ENCODE results near the gene PCF11. TPM values are rescaled to one million over a fixed set of nuclear protein-coding genes. Genes with fewer than 3 reads are reported as not detected.
A peak's percentile ranks its signal among the peaks of the same experiment; 100 is the strongest.

Gene PCF11
- total RNA-seq, 4 donors from 2014 or later, result 53.1 to 153 (median 75.3) TPM

DNA sequence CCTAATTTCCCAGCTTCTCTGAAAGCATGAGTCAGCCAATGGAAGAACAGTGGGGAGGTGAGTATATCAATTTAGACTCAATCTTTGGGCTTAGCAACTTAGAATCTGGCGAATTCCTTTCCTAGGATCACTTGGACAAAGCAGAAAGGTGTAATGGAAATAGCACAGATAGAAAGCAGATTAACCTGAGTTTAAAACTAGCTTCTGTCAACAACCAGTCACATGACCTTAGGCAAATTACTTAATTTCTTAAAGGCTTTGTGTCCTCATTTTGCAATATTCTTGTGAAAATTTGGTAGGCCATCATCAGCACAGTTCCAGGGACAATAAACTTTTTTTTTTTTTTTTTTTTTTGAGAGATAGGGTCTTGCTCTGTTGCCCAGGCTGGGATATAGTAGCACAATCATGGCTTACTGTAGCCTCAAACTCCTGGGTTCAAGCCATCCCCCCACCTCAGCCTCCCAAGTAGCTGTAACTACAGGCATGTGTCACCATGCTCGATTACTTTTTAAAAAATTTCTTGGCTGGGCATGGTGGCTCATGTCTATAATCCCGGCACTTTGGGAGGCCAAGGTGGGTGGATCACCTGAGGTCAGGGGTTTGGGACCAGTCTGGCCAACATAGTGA lies 40.8 kb upstream of the PCF11 start:
- peaks cover 0 to 11% (median 0%) of the 10 kb centered on the region in 4 donors for H3K4me1 ChIP-seq
- no peak for DNase-seq
- H3K36me3 ChIP-seq, result no peaks in the 10 kb centered on the region
- peak overlapping the region in 1 of 4 donors; percentile 72 for H3K27ac ChIP-seq
- no peaks in the 10 kb centered on the region for H3K27me3 ChIP-seq
- H3K4me3 ChIP-seq, result peak overlapping the region in 1 of 4 donors; percentile 6
- no peak for TF ChIP-seq CTCF (IDR thresholded peaks at IDR 0.05)
- H3K9me3 ChIP-seq, result no peaks in the 10 kb centered on the region

- H3K27me3 ChIP-seq, result no peaks in the 10 kb centered on the region
- H3K4me3 ChIP-seq, result no peak overlapping the region
- TF ChIP-seq CTCF (IDR thresholded peaks at IDR 0.05), result no peak
- no peak for TF ChIP-seq POLR2A (IDR thresholded peaks at IDR 0.05)
- H3K36me3 ChIP-seq, result no peaks in the 10 kb centered on the region
- H3K9me3 ChIP-seq, result no peaks in the 10 kb centered on the region
- DNase-seq, result no peak
- H3K4me1 ChIP-seq, result peaks cover 0 to 11% (median 0%) of the 10 kb centered on the region in 4 donors
- no peak overlapping the region for H3K27ac ChIP-seq
Measured at GRCh38 chr11:83118814-83119213, 38.1 kb upstream of the PCF11 start.

DNA sequence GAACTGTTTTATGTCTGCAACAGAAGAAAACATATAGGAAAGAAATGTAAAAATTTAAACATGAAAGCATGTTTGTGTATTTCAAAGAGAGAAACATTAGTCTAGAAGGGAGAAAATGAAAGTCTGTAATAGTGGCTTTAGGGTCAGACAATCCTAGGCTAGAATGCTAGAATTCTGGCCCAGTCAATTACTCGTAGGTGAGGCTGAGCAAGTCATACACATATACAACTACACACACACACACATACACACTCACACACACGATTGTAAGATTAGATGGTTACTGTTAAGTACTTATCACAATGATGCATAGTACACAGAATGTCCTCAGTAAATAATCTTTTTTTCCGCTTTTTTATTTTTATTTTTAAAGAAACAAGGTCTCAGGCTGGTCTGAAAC lies 37.7 kb upstream of the PCF11 start:
- Histone ChIP-seq H3K36me3 (no peaks in the 10 kb centered on the region), H3K27ac (no peak overlapping the region), H3K4me3 (no peak overlapping the region), H3K9me3 (no peaks in the 10 kb centered on the region), H3K27me3 (no peaks in the 10 kb centered on the region), H3K4me1 (peaks cover 0 to 11% (median 0%) of the 10 kb centered on the region in 4 donors)
- no peak for TF ChIP-seq POLR2A (IDR thresholded peaks at IDR 0.05)
- no peak for TF ChIP-seq CTCF (IDR thresholded peaks at IDR 0.05)
- no peak for DNase-seq

GRCh38 chr11:83120327-83120726 lies 36.6 kb upstream of the PCF11 start:
- TF ChIP-seq POLR2A (IDR thresholded peaks at IDR 0.05), result no peak
- TF ChIP-seq CTCF (IDR thresholded peaks at IDR 0.05), result no peak

DNA sequence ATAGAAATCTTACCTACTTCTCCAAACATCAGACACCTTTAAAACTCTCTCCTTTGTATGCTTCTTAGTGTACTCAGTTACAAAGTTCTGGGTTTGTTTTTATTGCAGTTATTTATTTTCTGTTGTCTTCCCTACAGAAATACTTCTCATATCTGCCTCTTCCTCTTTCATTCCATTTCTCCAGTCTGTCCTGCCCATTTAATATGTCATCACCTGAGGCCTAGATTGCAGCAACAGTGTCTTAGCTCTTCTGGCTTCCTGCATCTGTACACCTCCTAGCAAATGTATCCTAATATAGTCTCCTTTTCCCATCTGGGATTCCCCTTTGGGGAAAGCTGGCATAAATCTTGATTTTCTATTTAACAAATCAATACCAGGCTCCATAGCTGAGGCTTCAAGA lies 34.9 kb upstream of the PCF11 start:
- TF ChIP-seq CTCF (IDR thresholded peaks at IDR 0.05) (no peak), POLR2A (IDR thresholded peaks at IDR 0.05) (no peak)

More at GRCh38 chr11:83120327-83120726, 36.6 kb upstream of the PCF11 start:
- Histone ChIP-seq H3K4me3 (no peak overlapping the region), H3K4me1 (peaks cover 0 to 11% (median 0%) of the 10 kb centered on the region in 4 donors), H3K36me3 (no peaks in the 10 kb centered on the region), H3K27me3 (no peaks in the 10 kb centered on the region), H3K27ac (no peak overlapping the region), H3K9me3 (no peaks in the 10 kb centered on the region)
- DNase-seq, result no peak

More for the DNA sequence above, 34.9 kb upstream of the PCF11 start:
- Histone ChIP-seq H3K4me1 (peaks cover 0 to 11% (median 0%) of the 10 kb centered on the region in 4 donors), H3K36me3 (no peaks in the 10 kb centered on the region), H3K9me3 (no peaks in the 10 kb centered on the region), H3K27me3 (no peaks in the 10 kb centered on the region), H3K4me3 (no peak overlapping the region), H3K27ac (no peak overlapping the region)
- no peak for DNase-seq

Measured in Peyer's patch (tissue), 4 donors.